DMS 273 (cell line): ENCODE results near the gene STIL.
"Not testable (repeated sequence)": the region's sequence is repeated elsewhere in the genome, so short reads cannot be mapped to it uniquely, and the experiment has no call there.

Experiments used
- DNase-seq: peaks from one replicate; lab custom pipeline; 2025; ENCODE audit not compliant: unreplicated experiment; lab: John Stamatoyannopoulos, UW

Gene STIL

DNA sequence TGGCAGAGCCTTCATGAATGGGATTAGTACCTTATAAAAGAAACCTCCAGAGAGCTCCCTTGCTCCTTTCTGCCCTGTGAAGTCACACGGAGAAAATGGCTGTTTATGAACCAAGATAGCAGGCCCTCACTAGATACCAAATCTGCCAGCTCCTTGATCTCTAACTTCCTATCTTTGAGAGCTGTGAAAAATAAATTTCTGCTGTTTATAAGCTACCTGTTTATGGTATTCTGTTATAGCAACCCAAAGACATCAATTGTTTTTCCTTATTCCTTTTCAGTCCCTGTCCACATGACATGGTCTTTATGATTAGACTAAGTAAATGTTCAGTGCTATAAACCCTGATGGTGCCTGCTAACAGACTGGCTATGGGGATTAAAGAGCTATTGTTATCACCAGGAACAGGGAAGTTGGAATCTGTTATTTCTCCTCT lies 9.7 kb upstream of the STIL start:
- DNase-seq: no peak

DNA sequence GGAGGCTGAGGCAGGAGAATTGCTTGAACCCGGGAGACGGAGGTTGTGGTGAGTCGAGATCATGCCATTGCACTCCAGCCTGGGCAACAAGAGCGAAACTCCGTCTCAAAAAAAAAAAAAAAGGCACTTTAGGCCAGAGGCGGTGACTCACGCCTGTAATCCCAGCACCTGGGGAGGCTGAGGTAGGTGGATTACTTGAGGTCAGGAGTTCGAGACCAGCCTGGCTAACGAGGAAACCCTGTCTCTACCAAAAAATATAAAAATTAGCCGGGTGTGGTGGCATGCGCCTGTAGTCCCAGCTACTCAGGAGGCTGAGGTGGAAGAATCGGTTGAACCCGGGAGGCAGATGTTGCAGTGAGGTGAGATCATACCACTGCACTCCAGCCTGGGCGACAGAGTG lies 6.0 kb upstream of the STIL start:
- DNase-seq: not testable (repeated sequence)

DNA sequence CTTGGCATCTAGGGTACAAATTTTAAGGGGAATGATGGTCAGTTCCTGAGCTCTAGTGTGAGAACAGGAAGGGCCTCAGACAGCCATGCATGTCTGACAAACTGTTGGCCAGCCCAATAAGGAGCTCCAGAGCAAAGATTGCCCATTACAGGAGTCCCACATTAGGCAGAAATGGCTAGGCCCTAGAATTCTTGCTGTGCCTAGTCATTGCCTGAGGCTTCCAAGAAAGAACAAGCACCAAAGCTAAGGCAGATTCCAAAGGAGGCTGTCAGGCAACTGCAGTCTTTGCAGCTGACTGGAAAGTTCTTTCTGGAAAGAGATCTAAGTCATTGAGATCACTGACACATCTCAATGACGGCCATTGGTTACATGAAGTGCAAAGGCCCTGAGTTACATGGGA lies 3.9 kb upstream of the STIL start:
- DNase-seq: no peak

DNA sequence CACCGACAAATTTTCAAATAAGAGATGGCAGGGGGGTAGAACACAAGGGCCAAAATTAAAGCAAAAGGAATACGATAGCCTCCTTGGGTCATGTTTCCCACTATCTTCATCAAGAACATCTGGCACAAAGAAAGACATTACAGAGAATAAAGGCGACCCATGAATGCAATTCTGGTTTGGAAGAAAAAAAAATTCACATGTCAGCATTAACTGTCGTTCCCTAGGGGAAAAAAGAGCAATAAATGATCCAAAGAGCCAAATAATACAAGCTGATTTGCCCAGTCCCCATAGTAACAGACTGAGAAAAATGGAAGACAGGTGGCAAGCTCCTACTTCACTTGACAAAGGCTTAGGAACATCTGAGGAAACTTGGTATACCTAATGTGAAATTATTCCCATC lies 4.5 kb downstream of the STIL start:
- DNase-seq: peak; percentile 75

DNA sequence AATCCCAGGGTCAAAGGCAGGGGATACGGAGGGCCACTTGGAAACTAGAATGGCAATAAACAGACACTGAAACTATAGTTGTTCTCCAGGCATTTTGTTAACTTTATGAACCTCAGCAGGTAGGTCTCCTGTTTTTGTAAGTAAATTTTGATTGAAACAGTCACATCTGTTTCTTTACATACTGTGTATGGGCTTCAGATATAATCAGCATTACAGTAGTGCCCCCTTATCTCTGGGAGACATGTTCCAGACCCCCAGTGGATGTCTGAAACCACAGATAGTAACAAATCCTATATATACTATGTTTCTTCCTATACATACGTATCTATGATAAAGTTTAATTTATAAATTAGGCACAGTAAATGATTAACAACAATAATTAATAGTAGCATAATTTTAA lies 11.5 kb downstream of the STIL start:
- DNase-seq: no peak

DNA sequence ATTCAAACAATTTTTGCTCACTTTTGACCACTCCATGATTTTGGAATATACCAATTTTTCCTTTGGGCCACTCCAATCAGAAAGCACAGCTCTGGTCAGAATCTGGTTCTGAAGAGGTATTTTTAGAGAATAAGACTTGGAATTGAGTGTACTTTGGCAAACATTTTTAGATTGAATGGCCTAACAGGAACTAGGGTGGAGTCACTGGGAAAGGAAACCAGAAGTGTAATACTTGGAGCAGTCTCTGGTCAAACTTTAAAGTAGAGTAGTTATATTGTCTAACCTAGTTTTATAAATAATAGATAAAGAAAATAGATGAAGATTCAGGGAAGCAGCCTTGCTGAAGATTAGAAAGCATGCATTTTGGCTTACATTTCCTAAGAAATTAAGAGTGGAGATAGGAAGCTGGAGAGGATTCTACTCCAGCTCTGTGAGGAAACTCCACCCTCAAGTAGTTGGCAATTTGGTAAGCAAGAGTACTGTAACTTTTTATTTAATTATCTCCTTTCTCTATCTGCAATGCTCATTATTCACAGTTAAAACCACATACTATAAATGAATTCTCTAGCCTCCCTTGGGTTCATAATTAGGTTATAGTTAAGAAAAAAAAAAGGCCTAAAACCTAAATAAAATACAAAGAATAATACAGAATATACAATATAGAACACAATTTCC lies 15.8 kb downstream of the STIL start:
- DNase-seq: no peak

DNA sequence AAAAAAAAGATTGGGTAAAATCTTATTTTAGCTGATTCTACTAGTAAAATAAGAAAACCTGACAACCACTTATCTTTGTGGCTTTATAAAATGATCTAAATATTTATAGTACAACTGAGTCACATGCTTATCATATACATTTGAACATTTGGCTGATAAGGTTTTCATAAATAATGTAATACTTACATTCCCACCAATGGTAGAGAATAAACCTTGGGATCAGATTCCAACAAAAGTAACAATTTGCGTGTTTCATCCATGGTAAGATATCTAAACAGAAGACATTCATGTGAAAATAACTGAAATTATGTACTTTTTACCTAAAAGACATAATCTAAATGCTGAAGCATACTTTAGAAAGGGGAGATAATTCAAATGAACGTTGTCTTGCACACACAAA lies 18.4 kb downstream of the STIL start:
- DNase-seq: no peak

DNA sequence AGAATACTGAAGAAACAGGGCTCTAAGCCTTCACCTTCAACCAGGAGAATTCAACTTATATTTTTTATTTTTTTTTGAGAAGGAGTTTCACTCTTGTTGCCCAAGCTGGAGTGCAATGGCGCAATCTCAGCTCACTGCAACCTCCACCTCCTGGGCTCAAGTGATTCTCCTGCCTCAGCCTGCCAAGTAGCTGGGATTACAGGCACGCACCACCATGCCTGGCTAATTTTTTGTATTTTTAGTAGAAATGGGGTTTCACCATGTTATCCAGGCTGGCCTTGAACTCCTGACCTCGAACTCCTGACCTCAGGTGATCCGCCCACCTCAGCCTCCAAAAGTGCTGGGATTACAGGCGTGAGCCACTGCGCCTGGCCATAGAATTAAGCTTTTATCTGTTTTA lies 19.1 kb downstream of the STIL start:
- not testable (repeated sequence) for DNase-seq

DNA sequence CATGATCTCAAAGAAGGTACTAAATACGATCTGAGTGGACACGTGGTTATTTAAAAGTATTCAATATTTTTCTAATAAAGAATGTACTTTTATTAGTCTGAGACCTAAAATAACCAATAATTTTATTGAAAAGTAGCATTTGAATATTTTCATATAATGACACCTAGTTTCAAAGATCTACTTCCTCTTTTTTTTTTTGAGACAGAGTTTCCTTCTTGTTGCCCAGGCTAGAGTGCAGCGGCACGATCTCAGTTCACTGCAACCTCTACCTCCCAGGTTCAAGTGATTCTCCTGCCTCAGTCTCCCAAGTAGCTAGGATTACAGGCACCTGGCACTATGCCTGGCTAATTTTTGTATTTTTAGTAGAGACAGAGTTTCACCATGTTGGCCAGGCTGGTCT lies 25.8 kb downstream of the STIL start:
- DNase-seq: not testable (repeated sequence)

DNA sequence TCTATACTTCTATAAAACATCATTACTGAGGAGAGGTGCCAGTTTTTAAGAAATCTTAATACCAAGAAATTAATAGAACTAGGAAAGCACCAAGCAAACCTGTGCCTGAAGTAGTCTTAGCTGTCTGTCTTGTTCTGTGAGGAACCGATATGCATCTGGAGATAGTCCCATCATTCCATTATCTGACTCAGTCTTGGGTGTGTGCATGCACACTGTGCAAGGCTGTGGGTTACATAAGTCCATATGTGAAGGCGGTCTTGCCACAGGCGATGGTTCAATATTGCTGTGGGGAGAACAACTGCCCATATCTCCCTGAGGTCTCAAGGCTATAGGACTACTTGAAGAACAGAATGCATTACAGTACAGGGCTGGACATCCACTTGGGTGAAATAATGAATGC lies 33.8 kb downstream of the STIL start:
- DNase-seq: no peak

DNA sequence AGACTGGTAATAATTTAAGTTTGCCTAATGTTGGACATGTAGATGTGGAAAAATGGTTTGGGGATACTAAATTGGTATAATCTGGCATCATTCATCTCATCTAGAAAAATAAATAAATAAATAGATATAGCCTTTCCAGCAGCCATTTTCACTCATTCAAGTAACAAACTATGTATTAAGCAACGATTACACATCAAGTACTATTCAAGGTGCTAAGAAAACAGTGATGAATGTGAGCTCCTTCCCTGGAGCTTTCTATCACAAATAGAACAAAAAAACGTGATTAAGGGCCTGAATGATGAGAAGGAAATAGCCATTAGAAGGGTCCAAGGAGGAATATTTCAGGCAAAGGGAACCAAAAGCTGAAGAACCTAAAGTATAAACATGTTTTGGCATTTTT lies 37.1 kb downstream of the STIL start:
- DNase-seq: no peak

DNA sequence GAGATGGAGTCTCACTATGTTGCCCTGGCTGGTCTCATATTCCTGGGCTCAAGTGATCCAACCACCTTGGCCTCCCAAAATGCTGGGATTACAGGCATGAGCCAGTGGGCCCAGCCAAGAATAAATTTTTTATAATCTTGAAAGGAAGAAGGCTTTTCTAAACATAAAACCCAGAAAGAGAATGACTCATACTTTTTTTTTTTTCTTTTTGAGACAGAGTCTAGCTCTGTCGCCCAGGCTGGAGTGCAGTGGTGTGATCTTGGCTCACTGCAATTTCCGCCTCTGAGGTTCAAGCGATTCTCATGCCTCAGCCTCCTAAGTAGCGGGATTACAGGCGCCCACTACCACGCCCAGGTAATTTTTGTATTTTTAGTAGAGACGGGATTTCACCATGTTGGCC lies 38.1 kb downstream of the STIL start:
- DNase-seq: not testable (repeated sequence)

DNA sequence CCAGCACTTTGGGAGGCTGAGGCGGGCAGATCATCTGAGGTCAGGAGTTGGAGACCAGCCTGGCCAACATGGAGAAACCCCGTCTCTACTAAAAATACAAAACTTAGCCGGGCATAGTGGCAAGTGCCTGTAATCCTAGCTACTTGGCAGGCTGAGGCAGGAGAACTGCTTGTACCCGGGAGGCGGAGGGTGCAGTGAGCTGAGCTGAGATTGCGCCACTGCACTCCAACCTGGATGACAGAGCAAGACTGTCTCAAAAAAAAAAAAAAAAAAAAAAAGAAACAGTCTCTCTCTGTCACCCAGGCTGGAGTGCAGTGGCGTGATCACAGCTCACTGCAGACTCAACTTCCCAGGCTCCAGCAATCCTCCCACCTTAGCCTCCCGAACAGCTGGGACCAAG lies 48.4 kb downstream of the STIL start:
- DNase-seq: not testable (repeated sequence)

DNA sequence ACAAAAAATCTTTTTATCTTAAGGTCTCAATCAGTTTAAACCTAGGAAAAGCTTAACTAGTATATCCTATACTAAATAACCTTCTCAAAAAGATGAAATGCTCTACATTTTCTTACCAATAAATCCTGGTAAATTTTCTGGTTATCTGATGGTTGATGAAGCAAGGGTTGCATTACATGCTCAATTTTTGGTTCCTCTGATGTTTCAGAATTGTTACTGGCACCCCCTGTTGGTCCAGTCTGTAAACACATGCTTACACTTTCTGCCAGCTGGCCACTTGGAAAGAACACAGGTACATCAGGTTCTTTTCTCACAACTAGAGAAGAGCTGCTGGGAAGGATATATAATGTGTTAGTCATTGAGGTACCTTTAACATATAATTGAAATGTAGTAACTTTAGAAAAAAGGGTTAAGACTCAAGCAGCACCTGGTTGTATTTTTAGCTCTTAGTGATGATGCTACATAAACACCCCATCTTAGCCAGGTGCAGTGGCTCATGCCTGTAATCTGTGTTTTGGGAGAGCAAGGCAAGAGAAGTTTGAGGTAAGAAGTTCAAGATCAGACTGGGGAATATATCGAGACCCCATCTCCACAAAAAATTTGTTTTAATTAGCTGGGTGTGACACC lies 51.0 kb downstream of the STIL start:
- DNase-seq: peak; percentile 67

DNA sequence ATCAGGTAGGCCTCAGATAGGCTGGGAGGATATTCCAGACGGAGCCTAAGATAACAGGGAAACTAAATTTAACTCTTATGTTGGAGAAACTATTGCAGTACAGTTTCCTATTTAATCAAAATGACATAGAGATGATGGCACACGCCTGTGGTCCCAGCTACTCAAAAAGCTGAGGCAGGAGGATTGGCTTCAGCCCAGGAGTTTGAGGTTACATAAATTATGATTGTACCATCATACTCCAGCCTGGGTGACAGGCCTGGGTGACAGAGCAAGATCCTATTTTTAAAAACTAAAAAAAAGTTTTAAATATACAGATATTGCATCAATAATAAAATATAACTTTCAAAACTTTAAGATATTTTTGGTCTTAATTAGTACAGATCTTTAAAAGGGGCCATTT lies 56.7 kb downstream of the STIL start:
- DNase-seq: no peak

DNA sequence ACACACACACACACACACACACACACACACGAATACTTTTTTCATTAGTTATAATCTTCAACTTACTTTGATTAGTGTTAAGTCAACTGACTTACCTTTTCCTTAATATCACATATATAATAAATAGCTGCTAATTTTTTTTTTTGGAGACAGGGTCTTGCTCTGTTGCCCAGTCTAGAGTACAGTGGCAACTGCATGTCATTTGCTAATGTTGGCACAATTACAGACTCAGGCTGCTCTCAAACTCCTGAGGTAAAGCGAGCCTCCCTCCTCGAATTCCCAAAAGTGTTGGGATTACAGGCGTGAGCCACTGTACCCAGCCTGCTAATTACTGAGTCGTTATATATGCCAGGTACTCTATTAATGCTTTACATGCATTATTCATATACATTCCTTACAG lies 61.2 kb downstream of the STIL start:
- no peak for DNase-seq

DNA sequence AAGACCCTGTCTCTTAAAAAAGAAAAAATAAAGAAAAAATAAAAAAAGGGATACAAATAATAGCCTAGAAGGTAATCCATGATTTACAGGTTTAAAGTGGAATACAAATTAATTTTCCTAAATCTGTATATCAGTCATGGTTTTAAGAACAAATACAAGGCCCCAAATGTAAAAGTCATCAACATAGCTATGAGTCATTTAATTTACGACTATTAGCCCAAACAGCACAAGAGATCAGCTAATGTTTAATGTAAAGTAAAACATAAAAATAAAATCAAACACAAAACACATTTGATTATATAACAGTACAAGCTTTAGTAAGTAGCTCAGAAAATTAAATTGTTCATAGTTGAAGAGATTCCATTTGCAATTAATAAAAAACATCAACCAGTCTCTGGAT lies 61.6 kb downstream of the STIL start:
- DNase-seq: no peak

DNA sequence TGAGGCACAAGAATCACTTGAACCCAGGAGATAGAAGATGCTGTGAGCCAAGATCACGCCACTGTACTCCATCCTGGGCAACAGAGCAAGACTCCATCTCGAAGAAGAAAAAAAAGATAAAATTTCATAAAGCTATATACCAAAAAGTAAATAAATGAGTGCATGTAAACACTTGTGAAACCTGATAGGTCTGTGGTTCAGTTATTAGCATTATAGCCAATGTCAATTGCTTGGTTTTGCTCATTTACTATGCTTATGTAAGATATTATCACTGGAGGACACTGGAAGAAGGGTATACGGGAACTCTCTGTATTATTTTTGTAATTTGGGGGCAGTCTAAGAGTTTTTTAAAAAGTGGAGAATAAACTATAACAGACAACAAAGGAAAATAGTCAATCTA lies 64.2 kb downstream of the STIL start:
- DNase-seq: no peak

DNA sequence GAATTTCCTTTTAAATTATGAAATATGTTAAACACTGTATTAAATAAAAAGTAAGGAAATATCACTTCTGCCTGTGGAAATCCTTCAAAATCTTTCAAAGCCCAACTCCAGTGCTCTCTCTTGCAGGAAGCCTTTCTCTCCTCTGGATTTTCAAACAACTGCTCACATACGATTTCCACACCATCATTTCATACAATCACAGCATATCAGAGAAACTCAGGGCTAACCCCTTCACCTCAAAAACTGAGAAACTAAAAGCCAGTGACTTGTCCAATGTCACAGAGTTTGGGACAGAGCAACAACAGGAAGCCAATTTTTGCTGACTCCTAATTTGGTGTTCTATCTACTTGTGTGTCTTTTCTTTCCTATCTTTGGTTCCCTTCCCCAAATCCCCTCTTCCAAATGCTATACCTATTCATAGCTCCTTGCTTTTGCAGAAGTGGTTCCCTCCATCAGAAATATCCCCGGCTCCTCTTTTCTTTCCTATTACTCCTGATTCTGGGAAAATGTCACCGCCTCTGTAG lies 69.5 kb downstream of the STIL start:
- DNase-seq: no peak

DNA sequence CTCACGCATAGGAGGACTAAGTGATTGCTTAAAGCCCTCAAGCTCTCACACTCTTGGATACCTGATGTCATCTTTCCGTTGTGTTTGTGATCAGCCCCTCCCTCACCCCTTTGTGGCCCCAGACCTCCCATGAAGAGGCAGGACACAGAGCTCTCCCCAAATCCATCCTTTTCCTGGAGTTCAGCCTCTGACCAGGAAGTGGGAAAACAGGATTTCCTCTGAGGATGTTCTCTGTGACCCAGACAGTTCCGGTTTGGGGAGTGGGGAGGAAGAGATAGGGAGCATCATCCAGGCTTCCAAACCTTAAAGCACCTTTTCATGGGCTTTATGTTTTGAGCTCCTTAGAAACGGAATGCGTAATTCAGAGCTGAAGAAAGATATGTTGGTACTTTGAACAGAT lies 70.0 kb downstream of the STIL start:
- DNase-seq: no peak

DNA sequence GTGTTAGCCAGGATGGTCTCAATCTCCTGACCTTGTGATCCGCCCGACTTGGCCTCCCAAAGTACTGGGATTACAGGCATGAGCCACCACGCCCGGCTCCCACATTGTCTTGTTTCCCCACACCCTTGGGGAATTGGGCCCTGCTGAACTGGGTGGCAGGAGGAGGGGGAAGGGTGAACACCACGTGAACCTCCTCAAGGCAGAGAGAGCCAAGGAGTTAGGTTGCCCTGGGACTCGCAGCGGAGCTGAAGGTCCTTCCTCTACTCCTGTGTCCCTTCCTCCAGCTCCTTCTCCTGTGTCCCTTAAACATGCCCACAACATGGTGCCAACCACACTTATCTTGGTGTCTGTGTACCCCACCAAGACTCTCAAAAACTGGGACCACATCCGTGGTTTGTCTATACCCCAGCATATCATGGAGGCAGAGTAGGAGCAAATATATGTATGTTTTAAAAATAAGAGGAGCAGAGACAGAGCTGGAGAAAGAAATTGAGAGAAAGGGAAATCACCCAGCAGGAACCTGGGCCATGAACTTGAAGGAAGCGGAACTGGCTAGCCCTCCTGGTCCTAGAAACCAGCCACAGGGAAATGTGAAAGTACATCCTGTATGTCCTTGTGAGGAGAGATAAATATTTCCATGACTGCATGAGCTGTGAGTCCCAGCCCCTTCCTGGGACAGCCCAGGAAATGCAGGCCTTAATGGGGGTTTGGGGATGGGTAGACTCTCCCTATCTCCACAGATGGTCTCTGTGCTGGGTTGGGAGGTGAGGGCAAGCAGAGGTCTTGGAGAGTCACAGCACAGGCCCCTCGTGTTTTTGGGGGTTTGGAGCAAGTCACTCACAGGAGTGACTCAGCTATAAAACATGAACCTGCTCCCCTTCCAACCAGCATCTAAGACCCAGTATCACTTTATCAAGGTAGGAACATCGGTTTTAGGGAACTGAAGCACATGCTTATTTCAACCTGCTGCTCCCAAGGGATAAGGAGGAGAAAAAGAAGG lies 72.5 kb downstream of the STIL start:
- DNase-seq: no peak
